Lower lobe of right lung (tissue), 2 donors: Measurements from ENCODE around the gene CFAP77. TPM values are rescaled to one million over a fixed set of nuclear protein-coding genes. Genes with fewer than 3 reads are reported as not detected.

ENCODE experiments used
- ATAC-seq, 2 donors: fragments of 200-7000 bp; cut with Tn5 transposase; one replicate each; pipeline ENCODE4 v1.9.1; 2020 to 2022; ENCODE audit warnings: mild to moderate bottlenecking in 2 of 2, moderate library complexity in 2 of 2
- DNase-seq: peaks from one replicate; pipeline ENCODE4 v3.0.0-alpha.2; 2020
- H3K27ac ChIP-seq: fragments of 200-600 bp; one replicate; pipeline ENCODE4 v1.8.0; 2022
- H3K27me3 ChIP-seq: fragments of 200-600 bp; one replicate; pipeline ENCODE4 v1.8.0; 2022; ENCODE audit warnings: low read depth
- H3K36me3 ChIP-seq: fragments of 200-600 bp; one replicate; pipeline ENCODE4 v1.8.0; 2022; ENCODE audit warnings: mild to moderate bottlenecking
- H3K4me1 ChIP-seq: fragments of 200-600 bp; one replicate; pipeline ENCODE4 v1.8.0; 2022
- H3K4me3 ChIP-seq: fragments of 200-600 bp; one replicate; pipeline ENCODE4 v1.8.0; 2022; ENCODE audit warnings: mild to moderate bottlenecking
- H3K9me3 ChIP-seq: fragments of 200-600 bp; one replicate; pipeline ENCODE4 v1.8.0; 2022
- CTCF ChIP-seq: fragments of 200-600 bp; IDR thresholded peaks from one replicate; pipeline ENCODE4 v1.8.0; 2022; ENCODE audit warnings: antibody characterized with exemption, mild to moderate bottlenecking
- intact Hi-C: fragments of 100-400 bp; cut with DNase I; formaldehyde crosslinking; loops from one replicate; pipeline ENCODE4 v1.11.0; 2022
- total RNA-seq: library from RNA; stranded (reverse); fragmentation: NEBNext Ultra II Directional; extraction: Animal tissue kit (Norgen Biotek cat#: 25700); gene quantifications from one replicate; pipeline ENCODE4 v1.2.1, GENCODE V29; 2021
- donor health status: DM: no; HTN: yes; CAD: no; lungs with severe emphysema.

Gene CFAP77
- total RNA-seq, 1 donor from 2014 or later: 3.7 TPM

- peaks cover 5% of the 10 kb centered on the region for H3K36me3 ChIP-seq
- no peak overlapping the region for H3K27ac ChIP-seq
- H3K27me3 ChIP-seq: peaks cover 83% of the 10 kb centered on the region
- no peak overlapping the region for H3K4me3 ChIP-seq
- intact Hi-C loops: no loop called here
- no peaks in the 10 kb centered on the region for H3K4me1 ChIP-seq
- peak in 1 of 2 donors; percentile 14 for ATAC-seq
- no peaks in the 10 kb centered on the region for H3K9me3 ChIP-seq
- TF ChIP-seq CTCF: no peak
- DNase-seq: no peak
Measured at GRCh38 chr9:132589148-132590036, 179.4 kb downstream of the CFAP77 start.

GRCh38 chr9:132590037-132590317, 180.0 kb downstream of the CFAP77 start:
- intact Hi-C loops: no loop called here
- no peak for DNase-seq
- no peak overlapping the region for H3K27ac ChIP-seq
- H3K4me1 ChIP-seq: no peaks in the 10 kb centered on the region
- no peaks in the 10 kb centered on the region for H3K9me3 ChIP-seq
- peaks cover 11% of the 10 kb centered on the region for H3K36me3 ChIP-seq
- TF ChIP-seq CTCF: no peak
- H3K4me3 ChIP-seq: no peak overlapping the region
- no peak for ATAC-seq
- H3K27me3 ChIP-seq: peaks cover 81% of the 10 kb centered on the region

- H3K4me1 ChIP-seq: no peaks in the 10 kb centered on the region
- no peak overlapping the region for H3K27ac ChIP-seq
- no peak for DNase-seq
- peaks cover 17% of the 10 kb centered on the region for H3K36me3 ChIP-seq
- intact Hi-C loops: no loop called here
- no peak for ATAC-seq
- no peaks in the 10 kb centered on the region for H3K9me3 ChIP-seq
- TF ChIP-seq CTCF: no peak
- H3K4me3 ChIP-seq: no peak overlapping the region
- H3K27me3 ChIP-seq: peaks cover 75% of the 10 kb centered on the region
Measured at GRCh38 chr9:132590318-132591182, 180.5 kb downstream of the CFAP77 start.

GRCh38 chr9:132591244-132591643, 181.2 kb downstream of the CFAP77 start:
- no peak for DNase-seq
- intact Hi-C loops: no loop called here
- no peak for TF ChIP-seq CTCF
- H3K27ac ChIP-seq: no peak overlapping the region
- peaks cover 68% of the 10 kb centered on the region for H3K27me3 ChIP-seq
- no peak for ATAC-seq
- peaks cover 17% of the 10 kb centered on the region for H3K36me3 ChIP-seq
- H3K4me1 ChIP-seq: no peaks in the 10 kb centered on the region
- no peaks in the 10 kb centered on the region for H3K9me3 ChIP-seq
- no peak overlapping the region for H3K4me3 ChIP-seq

DNA sequence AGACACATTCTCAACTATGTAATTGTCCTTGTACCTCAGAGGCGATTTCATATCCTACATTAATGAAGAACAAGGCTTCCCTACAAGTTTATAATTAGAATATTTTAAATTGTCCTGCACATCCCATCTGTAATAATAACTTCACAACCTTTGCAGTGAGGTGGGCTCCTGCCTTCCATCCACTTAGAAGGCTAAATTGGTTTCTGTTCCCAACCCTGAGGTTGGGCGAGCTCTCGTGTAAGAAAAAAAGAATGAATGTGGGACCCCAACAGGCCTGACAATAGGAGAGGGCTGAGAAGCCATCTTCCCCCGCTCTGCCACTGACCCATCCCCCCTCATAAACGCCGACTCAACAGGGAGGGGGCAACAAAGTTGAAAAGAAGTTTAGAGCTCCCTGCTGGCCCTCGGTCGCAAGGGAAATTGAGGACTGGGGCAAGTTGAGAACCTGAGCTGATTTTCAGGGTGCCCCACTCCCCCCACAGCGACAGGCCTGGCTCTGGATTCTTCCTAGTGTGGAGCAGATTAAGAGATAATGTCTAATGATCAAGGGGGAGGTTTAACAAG, 181.8 kb downstream of the CFAP77 start:
- TF ChIP-seq CTCF: no peak
- H3K27me3 ChIP-seq: peaks cover 62% of the 10 kb centered on the region
- DNase-seq: no peak

More for the DNA sequence above, 181.8 kb downstream of the CFAP77 start:
- no peak for ATAC-seq
- Histone ChIP-seq H3K27ac (no peak overlapping the region), H3K4me1 (no peaks in the 10 kb centered on the region), H3K4me3 (no peak overlapping the region), H3K9me3 (no peaks in the 10 kb centered on the region), H3K36me3 (peaks cover 20% of the 10 kb centered on the region)
- intact Hi-C loops: no loop called here
